GM21515 (cell line): ENCODE measurements around the gene TP53RK.

ENCODE experiments used
- ATAC-seq: cut with Tn5 transposase; IDR thresholded peaks from one replicate; pipeline ENCODE4 v1.9.1; 2021; ENCODE audit not compliant: unreplicated experiment

The TP53RK gene

DNA sequence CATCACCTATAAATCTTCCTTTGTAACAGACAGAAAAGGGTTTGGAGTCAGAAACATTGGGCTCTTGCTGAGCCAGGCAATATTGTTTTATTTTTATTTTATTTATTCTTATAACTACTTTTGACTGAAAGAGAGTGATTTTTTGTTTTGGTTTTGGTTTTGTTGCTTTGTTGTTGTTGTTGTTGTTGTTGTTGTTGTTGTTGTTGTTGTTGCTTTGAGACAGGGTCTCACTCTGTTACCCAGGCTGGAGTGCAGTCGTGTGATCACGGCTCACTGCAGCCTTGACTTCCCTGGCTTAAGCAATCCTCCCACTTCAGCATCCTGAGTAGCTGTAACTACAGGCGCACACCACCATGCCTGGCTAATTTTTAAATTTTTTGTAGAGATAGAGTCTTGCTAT, 22.9 kb downstream of the TP53RK start:
- ATAC-seq: no peak

GRCh38 chr20:46665602-46666001, 23.6 kb downstream of the TP53RK start:
- ATAC-seq: no peak

DNA sequence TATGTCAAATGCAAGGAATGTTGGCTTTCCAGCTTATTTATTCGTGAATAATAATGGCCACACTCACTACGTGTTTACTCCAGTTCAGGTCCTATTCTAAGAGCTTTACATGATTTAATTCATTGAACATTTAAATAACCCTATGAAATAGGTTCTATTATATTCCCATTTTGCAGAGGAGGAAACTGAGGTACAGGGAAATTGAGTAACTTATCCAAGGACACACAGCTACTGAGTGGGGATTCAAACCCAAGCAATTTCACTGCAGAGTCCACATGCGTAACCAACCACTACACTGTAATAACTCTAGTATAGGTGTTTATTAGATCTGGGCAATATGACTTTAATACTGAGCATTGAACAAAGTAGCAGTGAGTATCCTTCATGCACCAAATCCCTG, 25.7 kb downstream of the TP53RK start:
- no peak for ATAC-seq

- ATAC-seq: no peak
Measured at GRCh38 chr20:46661659-46662058, 27.6 kb downstream of the TP53RK start.

- no peak for ATAC-seq
Measured at GRCh38 chr20:46660487-46660886, 28.8 kb downstream of the TP53RK start.

DNA sequence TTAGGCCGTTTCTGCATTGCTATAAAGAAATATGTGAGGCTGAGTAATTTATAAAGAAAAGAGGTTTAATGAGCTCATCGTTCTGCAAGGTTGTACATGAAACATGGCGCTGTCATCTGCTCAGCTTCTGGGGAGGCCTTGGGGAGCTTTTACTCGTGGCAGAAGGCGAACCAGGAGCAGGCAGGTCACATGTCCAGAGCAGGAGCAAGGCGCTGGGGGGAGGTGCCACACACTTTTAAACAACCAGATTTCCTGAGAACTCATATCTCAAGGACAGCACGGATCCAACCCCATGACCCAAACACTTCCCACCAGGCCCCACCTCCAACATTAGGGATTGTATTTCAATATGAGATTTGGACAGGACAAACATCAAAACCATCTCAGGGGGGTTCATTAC, 31.6 kb downstream of the TP53RK start:
- ATAC-seq: no peak

- no peak for ATAC-seq
Measured at GRCh38 chr20:46657137-46657536, 32.1 kb downstream of the TP53RK start.

- no peak for ATAC-seq
Measured at GRCh38 chr20:46652699-46653098, 36.5 kb downstream of the TP53RK start.

GRCh38 chr20:46651091-46651962, 37.9 kb downstream of the TP53RK start, which contains the start of gene SLC13A3:
TSS of gene SLC13A3 (minus strand) at chr20:46651459. CDS start at chr20:46651421, 38 bp downstream.
- ATAC-seq: no peak

DNA sequence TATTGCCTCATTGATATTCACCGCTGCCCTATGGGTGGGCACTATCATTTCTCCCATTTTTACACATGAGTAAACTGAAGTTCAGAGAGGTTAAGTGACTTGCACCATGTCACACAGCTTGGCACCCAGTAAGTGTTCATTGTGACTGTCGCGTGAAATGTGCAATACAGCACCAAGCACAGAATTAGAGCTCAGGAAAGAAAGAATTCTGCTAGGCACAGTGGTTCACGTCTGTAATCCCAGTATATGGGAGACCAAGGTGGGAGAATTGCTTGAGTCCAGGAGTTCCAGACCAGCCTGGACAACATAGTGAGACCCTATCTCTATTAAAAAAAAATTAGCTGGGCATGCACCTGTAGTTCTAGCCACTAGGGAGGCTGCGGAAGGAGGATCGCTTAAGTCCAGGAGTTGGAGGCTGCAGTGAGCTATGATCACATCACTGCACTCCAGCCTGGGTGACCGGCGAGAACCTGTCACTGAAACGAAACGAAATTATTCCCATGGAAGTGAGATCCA, 38.6 kb downstream of the TP53RK start:
- ATAC-seq: no peak

- ATAC-seq: no peak
Measured at GRCh38 chr20:46649965-46650542, 39.2 kb downstream of the TP53RK start.

- ATAC-seq: no peak
Measured at GRCh38 chr20:46649650-46649949, 39.6 kb downstream of the TP53RK start.

GRCh38 chr20:46648903-46649649, 40.2 kb downstream of the TP53RK start:
- no peak for ATAC-seq

DNA sequence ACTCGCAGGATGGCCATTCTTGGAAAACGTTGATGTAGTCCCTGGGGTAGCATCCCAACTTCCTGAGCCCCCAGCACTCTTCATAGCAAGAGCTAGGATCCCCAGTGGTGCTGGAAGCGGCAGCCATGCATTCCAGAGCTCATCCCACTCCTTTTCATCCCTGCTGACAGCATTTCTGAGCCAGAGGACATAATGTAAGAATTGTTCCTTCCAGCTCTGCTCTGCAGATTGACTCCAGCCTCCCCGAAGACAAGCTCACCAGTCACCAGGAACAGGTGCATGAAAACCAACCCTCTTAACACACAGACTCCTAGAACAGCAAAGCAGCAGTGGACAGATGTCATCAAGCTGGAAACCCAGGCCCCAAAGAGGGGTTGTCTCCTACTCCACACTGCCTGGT, 41.8 kb downstream of the TP53RK start:
- no peak for ATAC-seq

DNA sequence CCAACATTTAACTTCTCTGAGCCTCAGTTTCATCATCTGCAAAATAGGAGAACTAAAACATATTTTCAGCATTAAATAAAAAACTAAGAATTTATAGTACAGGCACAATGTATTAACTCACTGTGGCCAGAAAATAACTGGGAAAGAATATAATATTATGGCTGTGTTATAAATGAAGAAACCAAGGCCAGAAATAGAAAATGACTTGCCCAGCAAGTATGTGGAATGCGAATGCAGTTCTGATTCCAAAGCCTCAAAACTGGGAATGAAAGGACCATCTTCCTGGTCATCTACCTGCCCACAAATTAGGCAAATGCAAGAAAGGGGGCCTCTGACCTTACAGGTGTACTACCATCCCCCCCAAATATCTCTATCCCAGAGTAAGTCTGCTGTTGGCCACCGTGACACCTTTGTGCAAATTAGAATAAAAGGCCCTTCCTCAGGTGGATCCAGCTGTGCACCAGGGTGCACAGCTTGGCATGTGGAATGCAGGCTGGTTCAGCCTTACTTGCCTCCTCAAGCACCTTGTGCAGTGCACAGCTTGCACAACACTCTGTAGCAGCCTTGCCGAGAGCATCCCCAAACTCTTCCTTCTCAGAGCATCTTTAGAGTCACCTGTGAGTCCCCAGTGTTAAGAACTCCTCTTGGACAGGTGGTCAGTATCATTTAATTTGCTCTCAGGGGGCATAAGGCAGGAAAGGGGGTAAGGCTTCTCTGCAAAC, 42.4 kb downstream of the TP53RK start:
- no peak for ATAC-seq

- no peak for ATAC-seq
Measured at GRCh38 chr20:46646122-46646521, 43.1 kb downstream of the TP53RK start.

- ATAC-seq: no peak
Measured at GRCh38 chr20:46644733-46645132, 44.5 kb downstream of the TP53RK start.

GRCh38 chr20:46644160-46644559, 45.1 kb downstream of the TP53RK start:
- ATAC-seq: no peak

DNA sequence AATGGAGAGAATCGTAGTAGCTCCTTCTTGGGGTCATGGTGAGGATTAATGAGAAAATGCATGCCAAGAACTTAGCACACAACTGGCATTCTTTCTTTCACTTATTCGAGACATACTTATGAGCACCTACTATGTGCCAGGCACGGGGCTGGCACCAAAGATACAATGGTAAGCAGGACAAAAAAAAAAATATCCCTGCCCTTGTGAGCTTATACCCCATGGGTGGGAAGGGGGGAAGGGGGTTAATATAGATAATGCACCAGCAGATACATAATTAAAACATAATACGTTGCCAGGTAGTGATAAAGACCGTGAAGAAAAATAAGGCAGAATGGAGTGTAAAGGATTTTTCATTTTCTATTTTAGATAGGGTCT, 46.3 kb downstream of the TP53RK start:
- ATAC-seq: no peak

GRCh38 chr20:46642265-46642968, 46.8 kb downstream of the TP53RK start:
- ATAC-seq: no peak

- no peak for ATAC-seq
Measured at GRCh38 chr20:46641424-46641823, 47.8 kb downstream of the TP53RK start.
